Neural progenitor cell (in vitro differentiated cells): Measurements from ENCODE around the gene MFRP. TPM values are rescaled to one million over a fixed set of nuclear protein-coding genes. Genes with fewer than 3 reads are reported as not detected.

ENCODE experiments used
- DNase-seq: peaks from one replicate; pipeline ENCODE4 v3.0.0-alpha.2; 2016; ENCODE audit warnings: low spot score
- H2AFZ ChIP-seq: fragments of 200-600 bp; sonication (generic); replicated peaks from 2 replicates; pipeline ENCODE4 v1.6.1; 2016; ENCODE audit warnings: antibody characterized with exemption
- H3F3A ChIP-seq: fragments of 200-600 bp; sonication (generic); 2 replicates; pipeline ENCODE4 v1.6.1; 2016; ENCODE audit warnings: antibody characterized with exemption, low read depth
- H3K27ac ChIP-seq: fragments of 200-600 bp; sonication (generic); 2 replicates; pipeline ENCODE4 v1.5.1; 2016; ENCODE audit warnings: mild to moderate bottlenecking
- H3K27me3 ChIP-seq: fragments of 200-600 bp; sonication (generic); 2 replicates; pipeline ENCODE4 v1.6.1; 2016; ENCODE audit warnings: mild to moderate bottlenecking, moderate library complexity
- H3K36me3 ChIP-seq: fragments of 200-600 bp; sonication (generic); 2 replicates; pipeline ENCODE4 v1.5.1; 2016
- H3K4me1 ChIP-seq: fragments of 200-600 bp; sonication (generic); 2 replicates; pipeline ENCODE4 v1.6.1; 2016; ENCODE audit warnings: mixed run types
- H3K4me2 ChIP-seq: fragments of 200-600 bp; sonication (generic); 2 replicates; pipeline ENCODE4 v1.6.1; 2016
- H3K4me3 ChIP-seq: fragments of 200-600 bp; sonication (generic); 2 replicates; pipeline ENCODE4 v1.5.1; 2016
- H3K79me2 ChIP-seq: fragments of 200-600 bp; sonication (generic); 2 replicates; pipeline ENCODE4 v1.6.1; 2016; ENCODE audit warnings: low read depth
- H3K9ac ChIP-seq: fragments of 200-600 bp; sonication (generic); 2 replicates; pipeline ENCODE4 v1.6.1; 2016
- H3K9me3 ChIP-seq: fragments of 200-600 bp; sonication (generic); 2 replicates; pipeline ENCODE4 v1.5.1; 2016; ENCODE audit warnings: low read depth
- H4K20me1 ChIP-seq: fragments of 200-600 bp; sonication (generic); 2 replicates; pipeline ENCODE4 v1.6.1; 2016; ENCODE audit warnings: low read depth
- H3K27ac Mint-ChIP-seq: 3 replicates; pipeline ENCODE4 v1.8.0; 2021; ENCODE audit warnings: mixed read lengths
- H3K27me3 Mint-ChIP-seq: 2 replicates; pipeline ENCODE4 v1.8.0; 2022; ENCODE audit warnings: low read depth, mild to moderate bottlenecking, inconsistent platforms, moderate library complexity, mixed read lengths; ENCODE audit not compliant: insufficient read depth
- H3K36me3 Mint-ChIP-seq: 3 replicates; pipeline ENCODE4 v1.8.0; 2021; ENCODE audit warnings: mixed read lengths
- H3K4me1 Mint-ChIP-seq: 3 replicates; pipeline ENCODE4 v1.8.0; 2021; ENCODE audit warnings: mixed read lengths
- H3K4me3 Mint-ChIP-seq: 3 replicates; pipeline ENCODE4 v1.8.0; 2021; ENCODE audit warnings: mild to moderate bottlenecking, moderate library complexity, mixed read lengths
- H3K9me3 Mint-ChIP-seq: 3 replicates; pipeline ENCODE4 v1.8.0; 2020; ENCODE audit warnings: mixed read lengths
- EZH2 ChIP-seq: fragments of 200-600 bp; sonication (generic); IDR thresholded peaks from 2 replicates; pipeline ENCODE4 v1.6.1; 2017; ENCODE audit warnings: antibody characterized with exemption, mild to moderate bottlenecking, moderate library complexity
- EZH2phosphoT487 ChIP-seq: fragments of 200-600 bp; sonication (generic); IDR thresholded peaks from 2 replicates; pipeline ENCODE4 v1.6.1; 2017; ENCODE audit warnings: antibody characterized with exemption
- total RNA-seq: library from RNA; depleted of rRNA; stranded (reverse); fragments of >200 nt; gene quantifications from 2 replicates; pipeline ENCODE4 v1.2.3, GENCODE V29; 2015; ENCODE audit warnings: low replicate concordance
- TF ChIP-seq, protein P1 (sequence below): fragments of 200-600 bp; sonication (generic); IDR thresholded peaks from 2 replicates; pipeline ENCODE4 v1.5.1; 2017; ENCODE audit warnings: antibody characterized with exemption, mild to moderate bottlenecking

Gene MFRP
- total RNA-seq, 1 donor from 2014 or later: not detected

DNA sequence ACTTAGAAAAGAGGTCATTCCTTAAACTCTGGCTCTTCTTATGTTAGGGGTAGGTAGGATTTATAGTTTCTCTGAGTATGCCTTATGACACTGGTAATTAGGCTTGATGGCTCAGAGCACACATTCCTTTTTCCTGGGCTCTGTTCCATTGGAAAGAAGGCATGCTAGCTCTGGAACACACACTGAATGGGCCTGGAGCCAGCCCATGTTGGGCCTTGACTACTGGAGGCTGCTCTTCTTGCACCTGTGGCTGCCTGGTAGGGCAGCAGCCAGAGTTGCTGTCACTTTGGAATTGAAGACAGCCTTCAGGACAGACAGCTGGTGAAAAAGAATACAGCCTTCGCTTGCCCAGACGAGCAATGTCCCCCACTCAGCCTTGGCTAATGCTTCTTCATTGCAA lies 47.8 kb downstream of the MFRP start:
- no peak overlapping the region for H3K27ac ChIP-seq
- H3K9ac ChIP-seq: no peak overlapping the region
- Mint-ChIP-seq H3K27ac (no peak overlapping the region), H3K9me3 (no peaks in the 10 kb centered on the region), H3K36me3 (peaks cover 45% of the 10 kb centered on the region), H3K4me1 (no peaks in the 10 kb centered on the region), H3K27me3 (no peaks in the 10 kb centered on the region), H3K4me3 (no peak overlapping the region)
- H4K20me1 ChIP-seq: no peaks in the 10 kb centered on the region
- no peaks in the 10 kb centered on the region for H3F3A ChIP-seq
- no peak for DNase-seq
- no peaks in the 10 kb centered on the region for H3K4me1 ChIP-seq
- TF ChIP-seq EZH2phosphoT487 (no peak), EZH2 (no peak)
- TF ChIP-seq, protein P1, sequence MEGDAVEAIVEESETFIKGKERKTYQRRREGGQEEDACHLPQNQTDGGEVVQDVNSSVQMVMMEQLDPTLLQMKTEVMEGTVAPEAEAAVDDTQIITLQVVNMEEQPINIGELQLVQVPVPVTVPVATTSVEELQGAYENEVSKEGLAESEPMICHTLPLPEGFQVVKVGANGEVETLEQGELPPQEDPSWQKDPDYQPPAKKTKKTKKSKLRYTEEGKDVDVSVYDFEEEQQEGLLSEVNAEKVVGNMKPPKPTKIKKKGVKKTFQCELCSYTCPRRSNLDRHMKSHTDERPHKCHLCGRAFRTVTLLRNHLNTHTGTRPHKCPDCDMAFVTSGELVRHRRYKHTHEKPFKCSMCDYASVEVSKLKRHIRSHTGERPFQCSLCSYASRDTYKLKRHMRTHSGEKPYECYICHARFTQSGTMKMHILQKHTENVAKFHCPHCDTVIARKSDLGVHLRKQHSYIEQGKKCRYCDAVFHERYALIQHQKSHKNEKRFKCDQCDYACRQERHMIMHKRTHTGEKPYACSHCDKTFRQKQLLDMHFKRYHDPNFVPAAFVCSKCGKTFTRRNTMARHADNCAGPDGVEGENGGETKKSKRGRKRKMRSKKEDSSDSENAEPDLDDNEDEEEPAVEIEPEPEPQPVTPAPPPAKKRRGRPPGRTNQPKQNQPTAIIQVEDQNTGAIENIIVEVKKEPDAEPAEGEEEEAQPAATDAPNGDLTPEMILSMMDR: no peak
- no peak overlapping the region for H2AFZ ChIP-seq
- H3K36me3 ChIP-seq: no peaks in the 10 kb centered on the region
- no peaks in the 10 kb centered on the region for H3K79me2 ChIP-seq
- no peak overlapping the region for H3K4me3 ChIP-seq
- H3K4me2 ChIP-seq: no peak overlapping the region
- no peaks in the 10 kb centered on the region for H3K9me3 ChIP-seq
- H3K27me3 ChIP-seq: no peaks in the 10 kb centered on the region

DNA sequence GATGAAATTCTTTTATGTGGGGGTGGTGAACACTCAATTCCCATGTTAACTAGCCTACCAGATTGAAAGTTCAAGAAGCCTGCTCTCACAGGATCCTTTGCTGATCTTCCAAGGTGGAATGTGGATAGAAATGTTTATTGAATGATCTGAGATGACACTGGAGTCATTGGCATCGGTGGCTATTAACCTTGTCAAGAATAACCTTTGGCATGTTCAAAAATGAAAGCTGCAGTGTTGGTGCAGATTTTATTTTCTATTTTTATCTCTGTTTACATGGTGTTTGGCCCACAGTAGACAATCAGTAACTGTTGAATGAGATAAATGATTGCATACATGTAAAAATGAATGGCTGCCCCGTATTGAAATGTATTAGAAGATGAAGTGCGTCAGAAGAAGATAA lies 48.6 kb downstream of the MFRP start:
- DNase-seq: no peak
- TF ChIP-seq, protein P1: no peak
- TF ChIP-seq EZH2phosphoT487 (no peak), EZH2 (no peak)
- Mint-ChIP-seq H3K27me3 (no peaks in the 10 kb centered on the region), H3K9me3 (no peaks in the 10 kb centered on the region), H3K36me3 (peaks cover 41% of the 10 kb centered on the region), H3K27ac (no peak overlapping the region), H3K4me3 (no peak overlapping the region), H3K4me1 (no peaks in the 10 kb centered on the region)
- Histone ChIP-seq H3K9ac (no peak overlapping the region), H4K20me1 (no peaks in the 10 kb centered on the region), H3K27me3 (no peaks in the 10 kb centered on the region), H3K4me2 (no peak overlapping the region), H3K4me1 (no peaks in the 10 kb centered on the region), H3K4me3 (no peak overlapping the region), H3K27ac (no peak overlapping the region), H3K36me3 (no peaks in the 10 kb centered on the region), H3K79me2 (no peaks in the 10 kb centered on the region), H3K9me3 (no peaks in the 10 kb centered on the region), H2AFZ (no peak overlapping the region), H3F3A (no peaks in the 10 kb centered on the region)

DNA sequence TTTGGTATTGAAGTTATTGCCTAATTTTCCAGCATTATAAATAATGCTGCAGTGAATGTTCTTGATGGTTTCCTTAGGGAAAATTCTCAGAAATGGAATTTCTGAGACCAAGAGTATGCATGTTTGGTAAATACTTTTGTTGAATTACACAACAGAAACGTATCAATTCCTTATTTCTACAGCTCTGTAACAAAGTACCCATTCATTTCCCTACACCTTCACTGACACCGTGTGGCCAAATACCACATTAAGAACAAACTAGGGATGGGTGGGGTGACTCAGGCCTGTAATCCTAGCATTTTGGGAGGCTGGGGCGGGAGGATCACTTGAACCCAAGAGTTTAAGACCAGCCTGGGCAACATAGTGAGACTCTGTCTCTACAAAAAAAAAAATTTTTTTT lies 51.3 kb downstream of the MFRP start:
- Histone ChIP-seq H3K9ac (no peak overlapping the region), H4K20me1 (no peaks in the 10 kb centered on the region), H3K36me3 (no peaks in the 10 kb centered on the region), H3K4me2 (no peak overlapping the region), H3K4me1 (no peaks in the 10 kb centered on the region), H2AFZ (no peak overlapping the region), H3K79me2 (no peaks in the 10 kb centered on the region), H3K27ac (no peak overlapping the region), H3F3A (no peaks in the 10 kb centered on the region), H3K9me3 (no peaks in the 10 kb centered on the region), H3K4me3 (no peak overlapping the region), H3K27me3 (no peaks in the 10 kb centered on the region)
- Mint-ChIP-seq H3K27ac (no peak overlapping the region), H3K36me3 (peaks cover 39% of the 10 kb centered on the region), H3K4me3 (no peak overlapping the region), H3K4me1 (no peaks in the 10 kb centered on the region), H3K9me3 (peaks cover 6% of the 10 kb centered on the region), H3K27me3 (no peaks in the 10 kb centered on the region)
- TF ChIP-seq EZH2phosphoT487: no peak
- TF ChIP-seq, protein P1: peak; percentile 7
- TF ChIP-seq EZH2: no peak
- DNase-seq: no peak
